Measurements from ENCODE around the gene TYW1B.

- no peak for TF ChIP-seq POLR2A (IDR thresholded peaks at IDR 0.05)
- TF ChIP-seq, protein P1, sequence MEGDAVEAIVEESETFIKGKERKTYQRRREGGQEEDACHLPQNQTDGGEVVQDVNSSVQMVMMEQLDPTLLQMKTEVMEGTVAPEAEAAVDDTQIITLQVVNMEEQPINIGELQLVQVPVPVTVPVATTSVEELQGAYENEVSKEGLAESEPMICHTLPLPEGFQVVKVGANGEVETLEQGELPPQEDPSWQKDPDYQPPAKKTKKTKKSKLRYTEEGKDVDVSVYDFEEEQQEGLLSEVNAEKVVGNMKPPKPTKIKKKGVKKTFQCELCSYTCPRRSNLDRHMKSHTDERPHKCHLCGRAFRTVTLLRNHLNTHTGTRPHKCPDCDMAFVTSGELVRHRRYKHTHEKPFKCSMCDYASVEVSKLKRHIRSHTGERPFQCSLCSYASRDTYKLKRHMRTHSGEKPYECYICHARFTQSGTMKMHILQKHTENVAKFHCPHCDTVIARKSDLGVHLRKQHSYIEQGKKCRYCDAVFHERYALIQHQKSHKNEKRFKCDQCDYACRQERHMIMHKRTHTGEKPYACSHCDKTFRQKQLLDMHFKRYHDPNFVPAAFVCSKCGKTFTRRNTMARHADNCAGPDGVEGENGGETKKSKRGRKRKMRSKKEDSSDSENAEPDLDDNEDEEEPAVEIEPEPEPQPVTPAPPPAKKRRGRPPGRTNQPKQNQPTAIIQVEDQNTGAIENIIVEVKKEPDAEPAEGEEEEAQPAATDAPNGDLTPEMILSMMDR (IDR thresholded peaks at IDR 0.05): no peak
Observed at GRCh38 chr7:72622532-72622931, 205.5 kb downstream of the TYW1B start.
